A549 (cell line): Measurements from ENCODE around the gene RFX1.
"Not testable (repeated sequence)": the region's sequence is repeated elsewhere in the genome, so short reads cannot be mapped to it uniquely, and the experiment has no call there.

Experiments
- BCL3 ChIP-seq: fragments of >200 bp; sonication (Bioruptor Twin); formaldehyde crosslinking; IDR thresholded peaks from 3 replicates; pipeline ENCODE4 v1.6.1; 2016
- CBX8 ChIP-seq: fragments of 200-600 bp; sonication (generic); IDR thresholded peaks from 2 replicates; pipeline ENCODE4 v1.6.1; 2016
- CTCF ChIP-seq: fragments of >200 bp; sonication (Bioruptor Twin); formaldehyde crosslinking; IDR thresholded peaks from 3 replicates; pipeline ENCODE4 v1.5.1; 2016
- ESRRA ChIP-seq: fragments of 150-350 bp; IDR thresholded peaks from 2 replicates; pipeline ENCODE4 v1.6.1; 2014; ENCODE audit warnings: mild to moderate bottlenecking, low read length, borderline replicate concordance
- NR3C1 ChIP-seq: fragments of >200 bp; sonication (Bioruptor Twin); formaldehyde crosslinking; IDR thresholded peaks from 3 replicates; pipeline ENCODE4 v1.6.1; 2017
- POLR2A ChIP-seq: IDR thresholded peaks from 2 replicates; pipeline ENCODE4 v1.6.1; 2012; ENCODE audit warnings: mild to moderate bottlenecking, low read length
- RAD21 ChIP-seq, 2 experiments: fragments of >200 bp in 1 of 2; sonication (Bioruptor Twin) in 1 of 2; formaldehyde crosslinking in 1 of 2; IDR thresholded peaks in 1 of 2; conservative IDR thresholded peaks in 1 of 2; 2 replicates in 1 of 2; 3 replicates in 1 of 2; pipeline ENCODE4 v1.6.1; 2012 to 2018; ENCODE audit warnings: inconsistent platforms in 1 of 2
- REST ChIP-seq: fragments of 200-600 bp; sonication (generic); IDR thresholded peaks from 2 replicates; pipeline ENCODE4 v1.6.1; 2016; ENCODE audit warnings: antibody characterized with exemption, mild to moderate bottlenecking, moderate library complexity
- RFX5 ChIP-seq: fragments of 450-650 bp; IDR thresholded peaks from 2 replicates; pipeline ENCODE4 v1.7.1; 2014; ENCODE audit warnings: antibody characterized with exemption, mild to moderate bottlenecking, moderate library complexity
- SREBF2 ChIP-seq: fragments of 450-650 bp; IDR thresholded peaks from 2 replicates; pipeline ENCODE4 v1.6.1; 2014; ENCODE audit warnings: mild to moderate bottlenecking, moderate library complexity
- ZNF302 ChIP-seq: fragments of 250-450 bp; sonication (Bioruptor Pico); IDR thresholded peaks from 2 replicates; pipeline ENCODE4 v1.9.0; 2021; ENCODE audit warnings: inconsistent platforms, mild to moderate bottlenecking, moderate library complexity

- not testable (repeated sequence) for TF ChIP-seq CTCF; REST; CBX8; RFX5; POLR2A; ESRRA; BCL3; SREBF2; NR3C1; ZNF302 (CRISPR knock-in tag); RAD21 (conservative IDR thresholded peaks at IDR 0.05 in 1 of 2, IDR thresholded peaks at IDR 0.05 in 1 of 2)
Measured at GRCh38 chr19:14035159-14035558, 29.0 kb upstream of the RFX1 start.
